AG04450 (cell line): ENCODE data around the gene TIMM29. TPM values are rescaled to one million over a fixed set of nuclear protein-coding genes. Genes with fewer than 3 reads are reported as not detected.

Experiments
- CTCF ChIA-PET: fragments of 300-600, 350-600 bp; formaldehyde crosslinking; extraction: SDS; loops from one replicate; lab custom pipeline; 2022; ENCODE audit warnings: antibody characterized with exemption, inconsistent platforms; lab: Charles Lee
- POLR2A ChIA-PET: fragments of 350-600 bp; formaldehyde crosslinking; extraction: SDS; loops from one replicate; lab custom pipeline; 2021; ENCODE audit warnings: antibody characterized with exemption, inconsistent platforms; lab: Yijun Ruan, JAX
- DNase-seq: peaks from one replicate; pipeline ENCODE4 v3.0.0-alpha.2; 2011; ENCODE audit warnings: low read depth, low spot score
- H3K27ac ChIP-seq: one replicate; pipeline ENCODE4 v1.5.1; 2012; ENCODE audit warnings: low read depth, low read length, control low read depth
- H3K27me3 ChIP-seq: one replicate; pipeline ENCODE4 v1.6.0; 2012; ENCODE audit warnings: low read length; ENCODE audit not compliant: control insufficient read depth, insufficient read depth
- H3K4me3 ChIP-seq: 2 replicates; pipeline ENCODE4 v1.5.1; 2011; ENCODE audit warnings: mild to moderate bottlenecking, low read depth, low read length, control low read depth
- H3K9me3 ChIP-seq: 2 replicates; pipeline ENCODE4 v1.5.1; 2012; ENCODE audit warnings: low read length; ENCODE audit not compliant: control insufficient read depth, insufficient read depth
- CTCF ChIP-seq: IDR thresholded peaks from 2 replicates; pipeline ENCODE4 v1.5.1; 2011; ENCODE audit warnings: low read depth, low read length, control low read depth, inconsistent platforms
- polyA plus RNA-seq: library from polyadenylated mRNA; depleted of rRNA; stranded (reverse); fragments of >200 nt; gene quantifications from 2 replicates; pipeline ENCODE4 v1.2.3, GENCODE V29; 2011

The TIMM29 gene
- polyA plus RNA-seq, 1 experiment, result 7.5 TPM

DNA sequence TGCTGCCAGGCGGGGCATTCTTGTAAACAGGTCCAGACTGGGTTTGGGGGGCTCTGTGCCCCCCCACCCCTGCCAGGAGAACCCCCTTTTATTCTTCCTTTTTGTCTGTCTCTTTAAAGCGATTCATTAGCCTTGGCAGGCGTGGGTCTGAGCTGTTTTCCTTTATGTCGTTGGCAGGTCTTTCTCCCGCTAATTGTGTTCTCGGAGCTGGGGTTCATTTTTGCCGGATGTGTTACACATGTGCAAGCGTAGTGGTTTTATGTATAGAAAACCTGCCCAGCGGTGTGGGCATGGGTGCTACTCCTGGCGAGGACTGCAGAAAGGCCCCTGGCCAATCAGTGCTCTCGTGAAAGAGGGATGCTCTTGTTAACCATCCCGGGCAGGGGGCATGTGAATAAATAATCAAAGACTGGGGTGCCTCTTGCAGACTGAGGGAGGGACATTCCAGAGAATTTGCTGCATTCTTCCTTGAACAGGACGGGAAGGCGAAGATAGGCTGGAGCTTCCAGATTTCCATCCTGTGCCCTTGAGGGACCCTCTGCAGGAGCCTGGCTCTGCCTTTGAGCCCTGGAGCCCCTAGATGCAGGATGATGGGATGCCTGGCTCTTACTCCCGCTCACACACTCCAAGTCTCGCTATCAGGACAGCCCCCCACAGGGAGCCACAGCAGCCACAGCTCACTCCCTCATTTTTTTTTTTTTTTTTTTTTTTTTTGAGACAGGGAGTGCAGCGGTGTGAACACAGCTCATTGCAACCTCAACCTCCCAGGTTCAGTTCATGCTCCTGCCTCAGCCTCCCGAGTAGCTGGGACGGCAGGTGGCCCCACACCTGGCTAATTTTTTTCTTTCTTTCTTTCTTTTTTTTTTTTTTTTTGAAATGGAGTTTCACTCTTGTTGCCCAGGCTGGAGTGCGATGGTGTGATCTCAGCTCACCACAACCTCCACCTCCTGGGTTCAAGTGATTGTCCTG lies 43.1 kb upstream of the TIMM29 start:
- ChIA-PET CTCF (interaction anchor here (0.6 to 1.6 kb wide), 5 partner anchors 11 to 21 kb away, joined by 3 to 8 read pairs (median 4); no protein-coding TSS in a partner anchor), POLR2A (interaction anchor here (0.7 kb wide), 1 partner anchor 132 kb away, joined by 3 read pairs; no protein-coding TSS in a partner anchor)
- TF ChIP-seq CTCF, result no peak
- Histone ChIP-seq H3K27ac (peak overlapping the region; percentile 47), H3K4me3 (no peak overlapping the region), H3K9me3 (no peaks in the 10 kb centered on the region), H3K27me3 (no peaks in the 10 kb centered on the region)
- DNase-seq, result no peak

DNA sequence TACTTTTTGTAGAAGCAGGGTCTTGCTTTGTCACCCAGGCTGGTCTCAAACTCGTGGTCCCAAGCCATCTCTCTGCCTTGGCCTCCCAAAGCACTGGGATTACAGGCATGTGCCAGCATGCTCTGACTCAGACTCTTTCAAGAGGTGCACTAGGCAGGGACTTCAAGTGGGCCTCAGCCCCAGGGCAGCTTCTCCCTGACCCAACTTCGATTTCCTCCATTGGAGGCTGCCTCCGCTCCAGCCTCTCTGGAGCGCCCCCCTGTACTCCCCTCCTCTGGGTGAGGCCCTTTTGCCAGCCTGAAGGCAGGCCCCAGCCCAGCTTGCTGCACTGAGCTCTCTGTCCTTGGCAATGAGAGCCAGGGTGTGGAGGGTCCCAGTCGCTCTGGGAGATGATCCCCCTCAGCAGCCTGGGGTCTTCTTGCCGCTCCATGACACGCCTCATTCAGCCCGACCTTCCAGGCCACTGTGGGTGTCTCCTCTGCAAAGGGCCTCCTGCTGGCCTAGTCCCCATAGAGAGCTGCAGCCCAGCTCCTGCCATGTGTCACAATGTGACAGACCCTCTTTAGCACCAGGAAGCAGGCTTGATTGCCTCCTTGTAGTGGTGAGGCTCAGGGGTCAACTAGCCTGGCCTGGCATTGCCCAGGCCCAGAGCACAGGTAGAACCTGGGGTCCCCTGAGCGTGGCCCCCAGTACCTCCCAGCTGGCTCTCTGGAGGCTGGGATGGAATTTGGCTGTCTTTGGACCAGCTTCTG lies 40.8 kb upstream of the TIMM29 start:
- ChIA-PET POLR2A (interaction anchor here (1.0 kb wide), 1 partner anchor 10 kb away, joined by 4 read pairs; no protein-coding TSS in a partner anchor), CTCF (interaction anchor here (1.6 to 4.4 kb wide), 2 partner anchors 16 to 23 kb away, joined by 5 to 23 read pairs; partner anchors contain the start of gene CARM1)
- H3K9me3 ChIP-seq, result no peaks in the 10 kb centered on the region
- no peak for TF ChIP-seq CTCF
- H3K4me3 ChIP-seq, result no peak overlapping the region
- no peak for DNase-seq
- H3K27me3 ChIP-seq, result no peaks in the 10 kb centered on the region
- H3K27ac ChIP-seq, result no peak overlapping the region

DNA sequence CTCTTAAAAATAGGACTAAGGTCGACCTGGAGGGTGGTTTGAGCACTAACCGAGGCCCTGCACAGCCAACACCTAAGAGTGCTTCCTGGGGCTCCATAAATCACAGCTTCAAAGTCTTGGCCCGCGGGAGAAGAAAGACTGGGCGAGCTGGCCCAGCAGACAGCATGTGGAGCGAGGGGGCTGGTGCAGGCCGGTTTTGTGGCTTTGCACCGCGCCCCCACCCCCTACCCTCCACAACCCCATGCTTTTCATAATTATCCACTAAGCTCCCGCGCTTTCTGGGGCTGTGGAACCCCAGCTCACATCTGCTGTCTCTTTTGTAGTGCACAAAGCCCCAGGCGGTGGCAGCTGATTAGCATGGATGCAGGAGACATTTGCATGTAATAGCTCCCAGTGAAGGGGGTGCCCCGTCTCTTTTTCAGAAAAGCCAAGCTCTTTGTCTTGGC lies 40.2 kb upstream of the TIMM29 start:
- no peak for DNase-seq
- H3K9me3 ChIP-seq, result no peaks in the 10 kb centered on the region
- CTCF ChIA-PET, result interaction anchor here (1.6 to 4.4 kb wide), 2 partner anchors 16 to 24 kb away, joined by 5 to 23 read pairs; partner anchors contain the start of gene CARM1
- H3K4me3 ChIP-seq, result no peak overlapping the region
- H3K27ac ChIP-seq, result no peak overlapping the region
- POLR2A ChIA-PET, result interaction anchor here (1.0 kb wide), 1 partner anchor 10 kb away, joined by 4 read pairs; no protein-coding TSS in a partner anchor
- H3K27me3 ChIP-seq, result no peaks in the 10 kb centered on the region
- TF ChIP-seq CTCF, result no peak

- H3K4me3 ChIP-seq, result no peak overlapping the region
- POLR2A ChIA-PET, result no interaction called here
- no peaks in the 10 kb centered on the region for H3K9me3 ChIP-seq
- no peak for TF ChIP-seq CTCF
- no peaks in the 10 kb centered on the region for H3K27me3 ChIP-seq
- no peak for DNase-seq
- CTCF ChIA-PET, result interaction anchor here (0.6 to 4.4 kb wide), 3 partner anchors 18 to 314 kb away, joined by 4 to 23 read pairs (median 5); partner anchors contain the start of gene CARM1
- no peak overlapping the region for H3K27ac ChIP-seq
Observed at GRCh38 chr19:10889880-10890279, 38.7 kb upstream of the TIMM29 start.
